ENCODE results near the gene TOP2B.

TOP2B gene

GRCh38 chr3:25673738-25674298 lies 9.1 kb upstream of the TOP2B start:
- DNase-seq (ENCODE audit: low read depth), result no peak

DNA sequence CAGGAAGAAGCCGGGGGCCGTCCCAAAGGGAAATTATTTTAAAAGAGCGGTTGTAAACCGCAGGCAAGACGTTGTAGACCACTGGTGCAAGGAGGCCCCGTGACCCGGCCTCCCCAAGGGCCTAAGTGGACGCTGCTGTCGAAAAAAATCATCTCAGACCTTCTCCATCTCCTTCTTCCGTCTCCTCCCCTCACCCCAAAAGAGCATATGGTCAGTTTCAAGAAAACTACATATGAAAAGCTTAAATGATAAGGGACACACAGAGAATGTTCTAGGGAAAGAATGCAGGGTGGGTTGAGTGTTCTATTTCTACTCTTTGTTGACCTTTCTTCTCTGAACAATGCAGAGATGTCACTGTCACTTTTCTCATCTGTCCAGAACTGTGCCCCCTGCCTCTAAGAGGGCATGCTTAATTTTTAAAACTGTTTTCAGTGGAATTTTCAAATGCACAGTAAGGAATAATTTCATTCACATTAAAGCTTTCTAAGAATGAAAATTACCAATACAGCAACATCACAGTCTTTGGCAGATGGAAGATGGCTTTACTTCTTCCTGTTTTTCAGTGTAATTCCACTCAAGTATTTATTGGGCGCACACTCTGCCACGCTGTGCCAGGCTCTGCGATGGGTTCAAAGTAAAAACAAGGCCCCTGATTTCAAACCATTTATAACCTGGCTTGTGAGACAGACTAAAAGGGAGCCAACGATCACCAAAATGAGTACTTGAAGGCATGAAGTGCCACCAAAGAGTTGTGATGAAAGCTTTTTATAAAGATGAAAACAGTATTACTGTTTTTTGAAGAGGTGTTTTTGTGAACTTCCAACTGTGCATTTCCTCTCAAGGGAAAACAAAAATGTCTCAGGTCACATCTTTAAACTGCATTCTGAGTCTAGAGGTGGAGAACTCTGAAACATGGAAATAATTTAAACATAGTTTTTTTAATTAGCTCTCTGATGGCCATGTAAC lies 891 bp upstream of the TOP2B start:
- no peak for DNase-seq (ENCODE audit: low read depth)

GRCh38 chr3:25663869-25664811 lies 567 bp downstream of the TOP2B start:
- peak; percentile 53 for DNase-seq (ENCODE audit: low read depth)

DNA sequence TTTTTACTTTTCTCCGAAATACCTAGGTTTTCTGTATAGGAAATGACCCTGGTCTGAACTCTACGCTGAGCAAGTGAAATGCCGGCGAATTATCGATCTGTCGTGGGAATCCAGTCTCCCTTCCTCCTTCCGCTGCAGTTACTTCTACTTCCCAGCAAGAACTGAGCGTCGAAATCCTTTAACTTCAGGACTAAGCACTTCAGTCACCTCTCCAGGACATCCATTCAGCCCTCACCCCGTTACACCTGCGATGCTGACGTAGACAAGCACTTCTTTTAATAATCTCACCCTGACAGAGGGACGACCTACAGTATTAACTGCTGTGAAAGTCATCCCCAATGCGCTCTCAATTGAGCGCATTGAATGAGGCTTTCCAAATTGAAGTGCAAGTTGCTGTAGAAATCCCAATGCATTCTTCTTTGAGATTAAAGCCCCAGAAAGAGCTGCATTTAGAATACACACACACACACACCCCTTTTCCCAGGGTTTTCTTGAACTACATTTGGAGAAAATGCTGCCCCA lies 1.3 kb downstream of the TOP2B start:
- no peak for DNase-seq (ENCODE audit: low read depth)

DNA sequence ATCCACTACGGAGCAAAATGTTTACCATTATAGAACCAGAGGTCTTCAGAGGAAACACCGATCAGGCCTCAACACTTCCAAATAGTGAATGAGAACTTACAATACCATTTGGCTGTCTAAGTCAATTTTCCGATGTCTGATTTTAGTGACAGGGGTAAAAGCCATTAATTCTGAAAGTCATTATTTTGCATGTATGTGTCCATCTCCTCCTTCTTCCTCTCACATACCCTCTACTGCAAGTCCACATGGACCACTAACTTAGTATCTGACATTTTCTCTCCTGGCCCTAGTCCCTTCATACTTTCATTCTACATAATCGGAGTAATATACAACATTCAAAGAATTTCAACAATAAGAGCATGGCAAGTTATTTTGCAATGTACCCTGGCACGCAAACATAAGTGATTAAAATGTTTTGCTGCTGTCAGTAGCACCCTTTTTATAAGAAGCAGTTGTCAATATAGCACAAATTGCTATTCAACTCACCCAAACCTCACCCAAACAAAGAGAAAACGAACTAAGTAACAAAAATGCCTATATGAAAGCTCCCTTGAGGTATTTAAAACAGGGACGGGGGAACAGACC lies 1.9 kb downstream of the TOP2B start:
- no peak for DNase-seq (ENCODE audit: low read depth)

DNA sequence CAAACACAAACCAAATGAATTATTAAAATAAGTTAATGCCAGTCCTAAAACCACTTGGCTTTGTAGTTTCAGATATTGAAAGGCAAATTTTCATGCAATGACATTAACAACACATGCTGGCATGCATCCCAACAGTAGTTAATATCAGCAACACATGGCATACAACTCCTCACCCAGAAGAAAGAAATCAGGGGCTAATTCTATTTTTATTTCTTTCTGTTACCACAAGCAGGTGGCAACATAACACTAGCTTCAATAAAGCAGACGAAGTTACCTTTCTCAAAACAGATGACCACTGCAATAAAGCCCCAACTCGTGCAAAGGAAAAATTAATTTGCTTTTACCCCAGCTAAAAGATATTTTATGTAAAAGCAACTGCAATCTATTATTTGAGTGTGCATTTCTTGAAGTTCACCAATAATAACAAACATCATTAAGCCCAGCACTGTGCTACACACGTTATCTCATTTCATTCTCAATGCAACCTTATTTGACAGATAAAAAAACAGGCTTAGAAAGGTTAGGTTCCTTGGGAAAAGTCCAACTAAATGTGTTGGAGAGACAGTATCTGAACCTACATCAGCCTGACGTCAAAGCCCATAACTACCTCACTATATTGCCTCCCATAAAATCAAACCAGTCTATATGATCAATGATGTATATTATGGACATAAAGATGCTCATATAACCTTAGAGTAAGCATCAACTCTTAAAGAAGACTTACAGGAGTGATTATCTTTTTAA lies 2.8 kb downstream of the TOP2B start:
- no peak for DNase-seq (ENCODE audit: low read depth)

DNA sequence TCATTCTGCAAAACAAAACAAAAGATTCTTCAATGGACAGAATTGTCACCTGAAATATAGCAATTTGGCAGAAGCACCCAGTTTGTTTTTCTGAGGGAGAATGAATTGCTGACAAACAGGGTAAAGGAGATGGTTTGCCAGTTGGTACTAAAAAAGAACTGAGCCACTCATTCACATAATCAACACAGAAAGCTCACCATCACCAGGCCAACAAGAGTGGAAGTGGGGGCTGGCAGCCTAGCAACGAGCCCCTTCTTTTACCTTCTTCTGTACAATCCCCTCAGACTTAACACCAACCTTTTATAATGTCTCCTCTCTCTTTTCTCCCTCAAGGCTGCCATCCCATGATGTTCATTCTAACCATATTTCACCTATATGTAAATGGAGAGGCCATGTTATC lies 5.9 kb downstream of the TOP2B start:
- DNase-seq (ENCODE audit: low read depth), result no peak

DNA sequence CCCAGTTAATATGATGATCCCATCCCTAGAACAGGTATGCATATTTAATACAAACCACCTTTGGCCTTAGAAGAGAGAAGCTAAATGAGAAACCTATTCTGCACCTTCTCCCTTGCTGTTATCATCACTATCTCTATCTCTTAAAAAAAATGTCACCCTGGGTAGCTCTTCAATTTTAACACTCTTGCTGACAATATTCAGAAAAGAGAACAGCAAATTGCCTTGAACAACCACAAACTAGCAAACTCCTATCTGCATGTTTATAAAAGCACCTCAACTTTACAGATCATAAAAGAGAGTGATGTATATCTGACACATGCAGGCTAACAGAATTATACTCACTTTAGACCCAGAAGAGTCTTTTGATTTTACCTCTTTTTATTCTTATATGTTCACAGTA lies 7.4 kb downstream of the TOP2B start:
- no peak for DNase-seq (ENCODE audit: low read depth)

- no peak for DNase-seq (ENCODE audit: low read depth)
These were observed 9.0 kb downstream of the TOP2B start for GRCh38 chr3:25655659-25656058.

- no peak for DNase-seq (ENCODE audit: low read depth)
These were observed 10.1 kb downstream of the TOP2B start for GRCh38 chr3:25654576-25654975.

- DNase-seq (ENCODE audit: low read depth), result no peak
These were observed 11.4 kb downstream of the TOP2B start for GRCh38 chr3:25653322-25653721.

- no peak for DNase-seq (ENCODE audit: low read depth)
These were observed 11.8 kb downstream of the TOP2B start for GRCh38 chr3:25652921-25653320.

- no peak for DNase-seq (ENCODE audit: low read depth)
These were observed 15.5 kb downstream of the TOP2B start for GRCh38 chr3:25648925-25649830.

DNA sequence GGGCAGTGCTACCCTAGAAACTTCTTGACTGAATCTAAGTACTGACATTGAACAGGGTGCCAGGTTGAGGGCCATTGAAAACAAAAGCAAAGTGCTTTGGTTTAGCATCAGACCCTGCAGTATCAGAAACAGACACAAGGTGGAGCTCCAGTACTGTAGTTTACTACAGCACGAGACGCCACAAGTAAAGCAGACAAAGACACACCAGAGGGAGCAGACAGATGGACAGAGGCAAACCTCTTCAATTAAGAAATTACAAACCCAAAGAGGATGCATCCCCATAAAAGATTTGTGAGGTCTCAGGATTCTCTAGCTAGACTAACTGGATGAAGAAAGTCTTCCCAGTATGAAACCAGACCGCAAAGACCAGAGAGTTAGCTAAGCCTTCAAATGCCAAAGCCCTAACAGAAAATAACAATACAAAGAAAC lies 16.6 kb downstream of the TOP2B start:
- peak; percentile 46 for DNase-seq (ENCODE audit: low read depth)

DNA sequence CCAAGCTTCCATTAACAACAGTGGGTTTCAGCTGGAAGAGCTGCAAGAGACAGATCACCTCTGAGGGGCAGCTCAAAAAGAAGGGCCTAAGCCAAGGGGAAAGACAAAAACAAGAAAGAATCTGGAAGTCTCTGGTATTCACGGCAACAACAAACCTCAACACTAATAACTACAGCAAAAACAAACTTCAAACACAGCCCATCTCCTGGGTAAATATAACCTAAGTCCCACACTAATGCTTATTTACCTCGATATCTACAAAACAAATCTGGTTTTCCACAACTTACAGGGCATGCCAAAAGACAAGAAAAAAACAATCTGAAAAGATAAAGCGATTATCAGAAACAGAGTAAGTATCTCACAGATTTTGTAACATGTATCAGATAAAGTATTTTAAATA lies 29.7 kb downstream of the TOP2B start:
- DNase-seq (ENCODE audit: low read depth), result no peak

DNA sequence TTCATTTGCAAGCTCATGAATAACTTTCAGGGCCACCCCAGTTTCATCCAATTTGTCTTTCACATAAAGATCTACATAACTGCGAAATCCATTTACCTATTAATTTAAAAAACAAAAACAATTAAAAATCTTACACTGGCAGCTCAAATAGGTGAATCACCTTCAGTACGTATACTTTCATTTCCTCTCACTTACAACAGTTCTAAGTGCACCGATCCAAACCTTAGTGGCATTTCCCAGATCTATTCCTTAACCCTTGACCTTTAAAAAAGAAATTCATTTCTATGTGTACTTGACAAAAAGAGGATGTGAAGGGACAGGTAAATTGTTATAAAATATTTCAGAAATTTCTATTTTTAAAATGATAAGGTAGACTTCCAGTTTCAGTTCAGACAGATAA lies 30.8 kb downstream of the TOP2B start:
- no peak for DNase-seq (ENCODE audit: low read depth)

DNA sequence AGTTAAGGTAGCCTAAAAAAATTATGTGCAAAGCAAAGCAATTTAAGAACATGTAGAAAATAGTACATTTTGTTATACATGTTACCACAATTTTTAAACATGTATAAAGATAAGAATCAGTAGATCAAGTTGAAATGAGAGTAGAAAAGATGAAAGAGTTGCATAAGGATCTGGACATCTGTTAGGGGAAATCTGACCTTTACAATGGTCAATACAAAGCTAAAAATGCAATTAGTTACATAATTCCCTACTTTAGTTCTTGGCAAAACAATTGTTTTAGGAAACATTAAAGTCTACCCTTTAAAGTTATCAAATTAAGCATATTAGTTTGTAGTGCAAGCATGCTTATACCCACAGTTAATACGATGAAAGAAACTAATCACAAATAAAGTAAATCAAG lies 32.7 kb downstream of the TOP2B start:
- DNase-seq (ENCODE audit: low read depth), result no peak

GRCh38 chr3:25621087-25621486 lies 43.6 kb downstream of the TOP2B start:
- DNase-seq (ENCODE audit: low read depth), result no peak

- DNase-seq (ENCODE audit: low read depth), result no peak
These were observed 44.2 kb downstream of the TOP2B start for GRCh38 chr3:25620493-25620892.

DNA sequence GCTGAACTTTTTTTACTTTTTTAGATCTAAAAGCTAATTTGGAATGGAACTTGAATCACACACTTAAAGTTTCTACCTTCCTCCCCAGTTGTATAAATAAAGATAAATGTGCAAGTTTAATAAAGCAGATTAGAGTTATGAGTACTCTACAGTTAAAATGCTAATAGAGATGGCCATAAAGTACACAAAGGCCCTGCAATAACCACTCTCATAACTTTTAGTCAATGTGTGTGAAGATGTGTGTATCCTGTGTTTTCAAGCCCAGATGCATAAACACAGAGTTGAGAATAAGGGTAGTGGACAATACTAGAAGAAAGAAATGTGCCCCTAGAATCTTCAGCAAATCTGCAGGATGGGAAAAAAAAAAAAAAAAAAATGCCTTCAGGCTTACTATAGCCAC lies 45.3 kb downstream of the TOP2B start:
- no peak for DNase-seq (ENCODE audit: low read depth)

Measured in T-helper 22 cell (primary cell).